ENCODE results near the gene LHFPL2. TPM values are rescaled to one million over a fixed set of nuclear protein-coding genes. Genes with fewer than 3 reads are reported as not detected.

Gene LHFPL2
- total and polyA plus RNA-seq, 2 of the 4 experiments (the other 2 are of a cell fraction) = 6.5 to 11.3 TPM

GRCh38 chr5:78574731-78575161 is 73.8 kb downstream of the LHFPL2 start:
- intact Hi-C loops (cut with micrococcal nuclease) (no loop called here), in situ Hi-C loops (cut with MboI; ENCODE audit: low sequenced_read_pairs) (no loop called here), dilution Hi-C loops (cut with HindIII; ENCODE audit: low sequenced_read_pairs, unreplicated experiment) (no loop called here)
- Histone ChIP-seq H3K79me1 (ENCODE audit: low read depth in 1 of 2, low read length in 2 of 2) (peaks cover 39 to 51% of the 10 kb centered on the region in 2 experiments), H3K4me3 (ENCODE audit: insufficient read depth, low read depth, low read length) (no peak overlapping the region), H3K9ac (ENCODE audit: low read depth, low read length) (no peak overlapping the region), H3K4me2 (ENCODE audit: low read depth, low read length) (no peak overlapping the region), H3K9me3 (ENCODE audit: control insufficient read depth, insufficient read depth, low read length) (no peaks in the 10 kb centered on the region), H3K4ac (ENCODE audit: low read depth, low read length) (peak overlapping the region; percentile 8; the same call in 1 of the 2 replicates), H2AK9ac (replicated peaks; ENCODE audit: low read depth, low read length, poor library complexity) (peak overlapping the region; percentile 4), H2BK120ac (ENCODE audit: low read depth, low read length) (no peak overlapping the region), H2BK15ac (ENCODE audit: low read depth, low read length) (no peak overlapping the region), H2AFZ (replicated peaks; ENCODE audit: low read length, poor library complexity) (peak overlapping the region; percentile 5), H3K56ac (ENCODE audit: extremely low read depth, insufficient read depth, low read length) (no peak overlapping the region), H3K9me1 (ENCODE audit: insufficient read depth, low read length) (peaks cover 17% of the 10 kb centered on the region), H4K91ac (ENCODE audit: insufficient read depth, low read depth, low read length) (no peak overlapping the region), H3K14ac (replicated peaks; ENCODE audit: low read depth, low read length) (peak overlapping the region; percentile 24), H3K36me3 (ENCODE audit: control insufficient read depth, insufficient read depth, low read length) (peaks cover 1% of the 10 kb centered on the region; the same call in 1 of the 2 replicates), H2AK5ac (ENCODE audit: low read depth, low read length) (0 out of 2 replicates have a peak overlapping the region, but pooled peaks have one; percentile 58), H3K23ac (ENCODE audit: low read depth, low read length) (no peak overlapping the region), H2BK5ac (ENCODE audit: low read depth, low read length, poor library complexity, severe bottlenecking) (no peak overlapping the region), H4K5ac (ENCODE audit: low read depth, low read length) (no peak overlapping the region), H3K4me1 (ENCODE audit: control insufficient read depth, insufficient read depth, low read length) (peaks cover 12% of the 10 kb centered on the region), H3K27me3 (ENCODE audit: control insufficient read depth, insufficient read depth, low read length) (no peaks in the 10 kb centered on the region), H3K27ac (ENCODE audit: insufficient read depth, low read length) (no peak overlapping the region), H2BK20ac (ENCODE audit: low read depth, low read length) (no peak overlapping the region; the same call in 1 of the 2 replicates), H4K20me1 (ENCODE audit: insufficient read depth, low read length) (peaks cover 18% of the 10 kb centered on the region; the same call in 1 of the 2 replicates), H4K8ac (ENCODE audit: low read depth in 2 of 2, low read length in 2 of 2) (peak overlapping the region in 1 of 2 experiments; percentile 17; a peak in 1 of 4 replicates), H3K18ac (ENCODE audit: low read depth, low read length) (no peak overlapping the region)
- DNase-seq = peak; percentile 68
- POLR2A ChIA-PET (ENCODE audit: unreplicated experiment) = no interaction called here
- CTCF ChIA-PET = no interaction called here
- TF ChIP-seq NFE2L2 (IDR thresholded peaks at IDR 0.05; ENCODE audit: low read depth, low read length) (no peak), MAZ (IDR thresholded peaks at IDR 0.05; ENCODE audit: borderline replicate concordance, low read depth, low read length) (no peak), MXI1 (IDR thresholded peaks at IDR 0.05; ENCODE audit: borderline replicate concordance, low read depth, low read length) (no peak), USF2 (IDR thresholded peaks at IDR 0.05; ENCODE audit: low read depth, low read length) (no peak), MAFK (IDR thresholded peaks at IDR 0.05; ENCODE audit: low read depth, low read length) (no peak), CHD1 (IDR thresholded peaks at IDR 0.05; ENCODE audit: low read depth, low read length) (no peak), SMC3 (IDR thresholded peaks at IDR 0.05; ENCODE audit: low read depth, low read length) (no peak), POLR2A (IDR thresholded peaks at IDR 0.05; ENCODE audit: low read depth, low read length) (no peak), ELK1 (IDR thresholded peaks at IDR 0.05; ENCODE audit: borderline replicate concordance, low read depth, low read length) (no peak), BHLHE40 (IDR thresholded peaks at IDR 0.05; ENCODE audit: low read depth, low read length) (no peak), RFX5 (IDR thresholded peaks at IDR 0.05; ENCODE audit: low read depth, low read length) (no peak), RAD21 (IDR thresholded peaks at IDR 0.05; ENCODE audit: low read length) (no peak), FOS (IDR thresholded peaks at IDR 0.05; ENCODE audit: low read depth, low read length) (no peak), RCOR1 (IDR thresholded peaks at IDR 0.05; ENCODE audit: insufficient replicate concordance, low read length) (no peak)
- WGBS, 2 experiments (ENCODE audit: extremely low coverage in 2 of 2, insufficient read length in 1 of 2) = 83% methylated on average over 1 of the region's 7 CpGs; no CpG with 5 or more reads in 1 of the 2 experiments
- no peak for ATAC-seq (ENCODE audit: low read depth)
- no TSS peak for BruUV-seq (replicated peaks)

All from IMR-90 (cell line).